Measurements from ENCODE around the gene PDIA2.
A peak's percentile ranks its signal among the peaks of the same experiment; 100 is the strongest.

PDIA2 gene

GRCh38 chr16:290681-291405 lies 7.9 kb downstream of the PDIA2 start:
- no peak overlapping the region for H3K4me3 ChIP-seq (ENCODE audit: low read length)

GRCh38 chr16:291539-291938 lies 8.6 kb downstream of the PDIA2 start:
- no peak overlapping the region for H3K4me3 ChIP-seq (ENCODE audit: low read length)
- DNase-seq (ENCODE audit: low read depth, low spot score), result no peak

More at GRCh38 chr16:290681-291405, 7.9 kb downstream of the PDIA2 start:
- DNase-seq (ENCODE audit: low read depth, low spot score), result no peak

- DNase-seq (ENCODE audit: low read depth, low spot score), result no peak
- no peak overlapping the region for H3K4me3 ChIP-seq (ENCODE audit: low read length)
These were observed 10.2 kb downstream of the PDIA2 start for GRCh38 chr16:293043-293775.

- no peak overlapping the region for H3K4me3 ChIP-seq (ENCODE audit: low read length)
- DNase-seq (ENCODE audit: low read depth, low spot score), result no peak
These were observed 13.3 kb downstream of the PDIA2 start for GRCh38 chr16:296276-296675.

- no peak overlapping the region for H3K4me3 ChIP-seq (ENCODE audit: low read length)
- no peak for DNase-seq (ENCODE audit: low read depth, low spot score)
These were observed 14.0 kb downstream of the PDIA2 start for GRCh38 chr16:296806-297510.

- no peak overlapping the region for H3K4me3 ChIP-seq (ENCODE audit: low read length)
- no peak for DNase-seq (ENCODE audit: low read depth, low spot score)
These were observed 14.9 kb downstream of the PDIA2 start for GRCh38 chr16:297832-298231.

GRCh38 chr16:301235-301634 lies 18.3 kb downstream of the PDIA2 start:
- H3K4me3 ChIP-seq (ENCODE audit: low read length), result no peak overlapping the region
- no peak for DNase-seq (ENCODE audit: low read depth, low spot score)

- H3K4me3 ChIP-seq (ENCODE audit: low read length), result no peak overlapping the region
- no peak for DNase-seq (ENCODE audit: low read depth, low spot score)
These were observed 19.0 kb downstream of the PDIA2 start for GRCh38 chr16:301950-302349.

- no peak overlapping the region for H3K4me3 ChIP-seq (ENCODE audit: low read length)
- DNase-seq (ENCODE audit: low read depth, low spot score), result no peak
These were observed 21.0 kb downstream of the PDIA2 start for GRCh38 chr16:303760-304505.

GRCh38 chr16:305916-306626 lies 23.1 kb downstream of the PDIA2 start:
- no peak for DNase-seq (ENCODE audit: low read depth, low spot score)
- no peak overlapping the region for H3K4me3 ChIP-seq (ENCODE audit: low read length)

GRCh38 chr16:306911-307370 lies 24.0 kb downstream of the PDIA2 start:
- no peak overlapping the region for H3K4me3 ChIP-seq (ENCODE audit: low read length)
- no peak for DNase-seq (ENCODE audit: low read depth, low spot score)

- H3K4me3 ChIP-seq (ENCODE audit: low read length), result no peak overlapping the region
- no peak for DNase-seq (ENCODE audit: low read depth, low spot score)
These were observed 24.8 kb downstream of the PDIA2 start for GRCh38 chr16:307691-308312.

- no peak overlapping the region for H3K4me3 ChIP-seq (ENCODE audit: low read length)
- peak; percentile 80 for DNase-seq (ENCODE audit: low read depth, low spot score)
These were observed 26.5 kb downstream of the PDIA2 start for GRCh38 chr16:309476-309875.

GRCh38 chr16:311725-312124 lies 28.8 kb downstream of the PDIA2 start:
- no peak for DNase-seq (ENCODE audit: low read depth, low spot score)
- H3K4me3 ChIP-seq (ENCODE audit: low read length), result no peak overlapping the region

GRCh38 chr16:314351-314750 lies 31.4 kb downstream of the PDIA2 start:
- no peak for DNase-seq (ENCODE audit: low read depth, low spot score)
- H3K4me3 ChIP-seq (ENCODE audit: low read length), result no peak overlapping the region

GRCh38 chr16:314795-315299 lies 31.9 kb downstream of the PDIA2 start:
- DNase-seq (ENCODE audit: low read depth, low spot score), result no peak

GRCh38 chr16:316741-317464 lies 33.9 kb downstream of the PDIA2 start:
- no peak overlapping the region for H3K4me3 ChIP-seq (ENCODE audit: low read length)
- no peak for DNase-seq (ENCODE audit: low read depth, low spot score)

More at GRCh38 chr16:314795-315299, 31.9 kb downstream of the PDIA2 start:
- no peak overlapping the region for H3K4me3 ChIP-seq (ENCODE audit: low read length)

Measured in Jurkat, Clone E6-1 (cell line).